H4 (cell line): ENCODE measurements around the gene PGGHG. TPM values are rescaled to one million over a fixed set of nuclear protein-coding genes. Genes with fewer than 3 reads are reported as not detected.
"Not testable (repeated sequence)": the region's sequence is repeated elsewhere in the genome, so short reads cannot be mapped to it uniquely, and the experiment has no call there.

ENCODE experiments used
- DNase-seq: peaks from one replicate; pipeline ENCODE4 v3.0.0-alpha.2; 2015; ENCODE audit warnings: low spot score
- total RNA-seq: library from RNA; depleted of rRNA; stranded (reverse); fragments of >200 nt; shearing (Covaris generic); gene quantifications from 2 replicates; pipeline ENCODE4 v1.2.3, GENCODE V29; 2014; rRNA removed

PGGHG gene
- total RNA-seq, 1 experiment from 2014 or later, result 2.4 TPM

GRCh38 chr11:330307-330693, 41.4 kb downstream of the PGGHG start:
- DNase-seq, result no peak

- DNase-seq, result no peak
These were observed 41.9 kb downstream of the PGGHG start for GRCh38 chr11:330694-331357.

GRCh38 chr11:331358-332060, 42.6 kb downstream of the PGGHG start:
- DNase-seq, result no peak

- DNase-seq, result no peak
These were observed 43.9 kb downstream of the PGGHG start for GRCh38 chr11:332651-333480.

- DNase-seq, result not testable (repeated sequence)
These were observed 44.8 kb downstream of the PGGHG start for GRCh38 chr11:333616-334263.

GRCh38 chr11:334264-334994, 45.5 kb downstream of the PGGHG start:
- DNase-seq, result no peak

GRCh38 chr11:335779-336658, 47.1 kb downstream of the PGGHG start:
- no peak for DNase-seq

GRCh38 chr11:336659-337198, 47.8 kb downstream of the PGGHG start:
- DNase-seq, result no peak

GRCh38 chr11:337711-338110, 48.8 kb downstream of the PGGHG start:
- DNase-seq, result no peak

- no peak for DNase-seq
These were observed 51.0 kb downstream of the PGGHG start for GRCh38 chr11:339963-340362.

GRCh38 chr11:340539-341512, 51.9 kb downstream of the PGGHG start:
- no peak for DNase-seq

GRCh38 chr11:342328-342727, 53.4 kb downstream of the PGGHG start:
- DNase-seq, result no peak

- no peak for DNase-seq
These were observed 56.1 kb downstream of the PGGHG start for GRCh38 chr11:344836-345578.

Other genes starting within 250 kb of the PGGHG start
- gene SCGB1C1, start 96.0 kb upstream of the PGGHG start, total RNA-seq, result not detected in 2 replicates
- 30.3 and 30.7 TPM in 2 replicates for gene BET1L, start 81.7 kb upstream of the PGGHG start, total RNA-seq
- gene RIC8A, start 81.4 kb upstream of the PGGHG start, total RNA-seq, result 138 and 139 TPM in 2 replicates
- 6.4 and 12.3 TPM in 2 replicates for gene SIRT3, start 52.8 kb upstream of the PGGHG start, total RNA-seq
- 248 and 295 TPM in 2 replicates for gene PSMD13, start 52.1 kb upstream of the PGGHG start, total RNA-seq
- gene NLRP6, start 10.7 kb upstream of the PGGHG start, total RNA-seq, result not detected in 2 replicates
- gene IFITM5, start 10.4 kb downstream of the PGGHG start, total RNA-seq, result not detected in 2 replicates
- gene IFITM2, start 18.7 kb downstream of the PGGHG start, total RNA-seq, result 21.9 and 30.7 TPM in 2 replicates
- gene IFITM1, start 24.9 kb downstream of the PGGHG start, total RNA-seq, result 179 TPM in 2 replicates
- 183 and 240 TPM in 2 replicates for gene IFITM3, start 31.7 kb downstream of the PGGHG start, total RNA-seq
- gene B4GALNT4, start 80.4 kb downstream of the PGGHG start, total RNA-seq, result 6.5 and 11.1 TPM in 2 replicates
- 2.4 and 3.0 TPM in 2 replicates for gene PKP3, start 105.1 kb downstream of the PGGHG start, total RNA-seq
- gene SIGIRR, start 125.9 kb downstream of the PGGHG start, total RNA-seq, result 1.9 TPM in 1 of 2 replicates, not detected in the other
- not detected in 2 replicates for gene ANO9, start 152.9 kb downstream of the PGGHG start, total RNA-seq
- gene PTDSS2, start 161.2 kb downstream of the PGGHG start, total RNA-seq, result 15.0 and 26.7 TPM in 2 replicates
- 150 and 205 TPM in 2 replicates for gene RNH1, start 218.1 kb downstream of the PGGHG start, total RNA-seq
- gene HRAS, start 246.4 kb downstream of the PGGHG start, total RNA-seq, result 64.1 and 76.1 TPM in 2 replicates
- 0.18 and 0.19 TPM in 2 replicates for gene LRRC56, start 248.4 kb downstream of the PGGHG start, total RNA-seq